ENCODE data around the gene UTY.

DNA sequence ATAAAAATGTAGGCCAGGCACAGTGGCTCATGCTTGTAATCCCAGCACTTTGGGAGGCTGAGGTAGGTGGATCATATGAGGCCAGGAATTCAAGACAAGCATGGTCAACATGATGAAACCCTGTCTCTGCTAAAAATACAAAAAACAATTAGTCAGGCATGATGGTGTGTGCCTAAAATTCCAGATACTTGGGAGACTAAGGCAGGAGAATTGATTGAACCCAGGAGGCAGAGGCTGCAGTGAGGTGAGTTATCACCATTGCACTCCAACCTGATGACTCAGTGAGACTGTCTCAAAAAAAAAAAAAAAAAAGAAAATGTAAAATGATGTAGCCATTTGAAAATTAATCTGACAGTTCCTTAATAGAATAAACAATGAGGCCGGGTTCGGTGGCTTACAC is 171.9 kb downstream of the UTY start:
- TF ChIP-seq, protein P1, sequence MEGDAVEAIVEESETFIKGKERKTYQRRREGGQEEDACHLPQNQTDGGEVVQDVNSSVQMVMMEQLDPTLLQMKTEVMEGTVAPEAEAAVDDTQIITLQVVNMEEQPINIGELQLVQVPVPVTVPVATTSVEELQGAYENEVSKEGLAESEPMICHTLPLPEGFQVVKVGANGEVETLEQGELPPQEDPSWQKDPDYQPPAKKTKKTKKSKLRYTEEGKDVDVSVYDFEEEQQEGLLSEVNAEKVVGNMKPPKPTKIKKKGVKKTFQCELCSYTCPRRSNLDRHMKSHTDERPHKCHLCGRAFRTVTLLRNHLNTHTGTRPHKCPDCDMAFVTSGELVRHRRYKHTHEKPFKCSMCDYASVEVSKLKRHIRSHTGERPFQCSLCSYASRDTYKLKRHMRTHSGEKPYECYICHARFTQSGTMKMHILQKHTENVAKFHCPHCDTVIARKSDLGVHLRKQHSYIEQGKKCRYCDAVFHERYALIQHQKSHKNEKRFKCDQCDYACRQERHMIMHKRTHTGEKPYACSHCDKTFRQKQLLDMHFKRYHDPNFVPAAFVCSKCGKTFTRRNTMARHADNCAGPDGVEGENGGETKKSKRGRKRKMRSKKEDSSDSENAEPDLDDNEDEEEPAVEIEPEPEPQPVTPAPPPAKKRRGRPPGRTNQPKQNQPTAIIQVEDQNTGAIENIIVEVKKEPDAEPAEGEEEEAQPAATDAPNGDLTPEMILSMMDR (tag by site-specific recombination; IDR thresholded peaks at IDR 0.05), result no peak
- no peak for TF ChIP-seq RBAK (tag by site-specific recombination; IDR thresholded peaks at IDR 0.05)
